H1 (cell line): ENCODE data around the gene GREB1L. TPM values are rescaled to one million over a fixed set of nuclear protein-coding genes. Genes with fewer than 3 reads are reported as not detected.

Source experiments
- ASH2L ChIP-seq: fragments of 200-600, 300-600 bp; sonication (generic); IDR thresholded peaks from one replicate; pipeline ENCODE4 v1.7.1; 2017; ENCODE audit warnings: low read length
- BCL11A ChIP-seq, 2 experiments: IDR thresholded peaks; one replicate each; pipeline ENCODE4 v1.6.1; 2011; ENCODE audit warnings: low read depth in 2 of 2, low read length in 2 of 2, mild to moderate bottlenecking in 2 of 2
- BRCA1 ChIP-seq: IDR thresholded peaks from 2 replicates; pipeline ENCODE4 v1.6.1; 2012; ENCODE audit warnings: low read depth, low read length, improper control_type of control experiment
- CBX8 ChIP-seq: fragments of 300-800, 300-1000 bp; sonication (generic); IDR thresholded peaks from 2 replicates; pipeline ENCODE4 v1.7.1; 2016; ENCODE audit warnings: low read depth, low read length, borderline replicate concordance
- CHD1 ChIP-seq: IDR thresholded peaks from 2 replicates; pipeline ENCODE4 v1.6.1; 2012; ENCODE audit warnings: low read depth, low read length, improper control_type of control experiment
- CTCF ChIP-seq, 3 experiments: IDR thresholded peaks; 1 replicate in 2 of 3; 2 replicates in 1 of 3; pipeline versions ENCODE4 v1.5.1 to v1.6.1; 2011; ENCODE audit warnings: low read length in 3 of 3, mild to moderate bottlenecking in 3 of 3, inconsistent platforms in 2 of 3, low read depth in 1 of 3, moderate library complexity in 1 of 3; ENCODE audit not compliant: insufficient read depth in 1 of 3; ENCODE audit errors: control extremely low read depth in 1 of 3
- EZH2 ChIP-seq: fragments of 200-600 bp; sonication (generic); IDR thresholded peaks from 2 replicates; pipeline ENCODE4 v1.7.1; 2012; ENCODE audit warnings: low read depth, mild to moderate bottlenecking, moderate library complexity, low read length, inconsistent platforms; ENCODE audit not compliant: severe bottlenecking
- GABPA ChIP-seq: IDR thresholded peaks from 2 replicates; pipeline ENCODE4 v1.6.1; 2011; ENCODE audit warnings: mild to moderate bottlenecking, low read length, moderate library complexity, borderline replicate concordance; ENCODE audit not compliant: insufficient read depth
- KDM4A ChIP-seq: IDR thresholded peaks from one replicate; pipeline ENCODE4 v1.7.1; 2012; ENCODE audit warnings: low read depth, mild to moderate bottlenecking, moderate library complexity, low read length, inconsistent platforms; ENCODE audit not compliant: severe bottlenecking
- MAX ChIP-seq: IDR thresholded peaks from 2 replicates; pipeline ENCODE4 v1.6.1; 2012; ENCODE audit warnings: inconsistent platforms
- NRF1 ChIP-seq: IDR thresholded peaks from 2 replicates; pipeline ENCODE4 v1.6.1; 2011; ENCODE audit warnings: mild to moderate bottlenecking, low read depth, low read length, improper control_type of control experiment
- POLR2AphosphoS5 ChIP-seq: IDR thresholded peaks from 2 replicates; pipeline ENCODE4 v1.6.1; 2011; ENCODE audit warnings: low read depth, low read length
- SAP30 ChIP-seq: fragments of 300-600 bp; sonication (generic); IDR thresholded peaks from 2 replicates; pipeline ENCODE4 v1.7.1; 2012; ENCODE audit warnings: low read length, moderate library complexity, mild to moderate bottlenecking, inconsistent platforms; ENCODE audit not compliant: insufficient read depth, insufficient replicate concordance
- SIN3A ChIP-seq, 2 experiments: IDR thresholded peaks in 1 of 2; conservative IDR thresholded peaks in 1 of 2; 2 replicates each; pipeline ENCODE4 v1.6.1; 2011 to 2012; ENCODE audit warnings: low read length in 2 of 2, improper control_type of control experiment in 1 of 2, low read depth in 1 of 2, mild to moderate bottlenecking in 1 of 2
- SIX5 ChIP-seq: IDR thresholded peaks from 2 replicates; pipeline ENCODE4 v1.6.1; 2011; ENCODE audit warnings: mild to moderate bottlenecking, low read depth, low read length
- SP1 ChIP-seq: IDR thresholded peaks from 2 replicates; pipeline ENCODE4 v1.6.1; 2011; ENCODE audit warnings: low read depth, low read length
- SRF ChIP-seq: IDR thresholded peaks from 2 replicates; pipeline ENCODE4 v1.6.1; 2011; ENCODE audit warnings: mild to moderate bottlenecking, low read depth, low read length, moderate library complexity
- TAF1 ChIP-seq: IDR thresholded peaks from 2 replicates; pipeline ENCODE4 v1.6.1; 2011; ENCODE audit warnings: mild to moderate bottlenecking, low read depth, low read length
- TBP ChIP-seq: IDR thresholded peaks from 2 replicates; pipeline ENCODE4 v1.6.1; 2011; ENCODE audit warnings: low read depth, low read length, improper control_type of control experiment
- TCF12 ChIP-seq: IDR thresholded peaks from 2 replicates; pipeline ENCODE4 v1.6.1; 2011; ENCODE audit warnings: low read depth, mild to moderate bottlenecking, low read length
- USF2 ChIP-seq: IDR thresholded peaks from 2 replicates; pipeline ENCODE4 v1.6.1; 2011; ENCODE audit warnings: low read length, improper control_type of control experiment
- YY1 ChIP-seq: IDR thresholded peaks from 2 replicates; pipeline ENCODE4 v1.6.1; 2011; ENCODE audit warnings: low read depth, mild to moderate bottlenecking, low read length
- polyA plus RNA-seq, 7 experiments: library from polyadenylated mRNA; depleted of rRNA in 3 of 7; stranded (reverse) in 5 of 7; unstranded in 2 of 7; fragments of >200 nt in 5 of 7; fragments of 200-250 nt in 2 of 7; gene quantifications; 1 replicate in 5 of 7; 2 replicates in 1 of 7; 4 replicates in 1 of 7; pipeline versions ENCODE4 v1.2.1 to v1.2.3, GENCODE V29; 2011 to 2013; ENCODE audit warnings: missing spikeins in 2 of 7, mixed read lengths in 2 of 7
- total RNA-seq: library from RNA; stranded (reverse); fragmentation: NEBNext Ultra II Directional; extraction: Animal tissue kit (Norgen Biotek cat#: 25700); gene quantifications from 2 replicates; pipeline ENCODE4 v1.2.1, GENCODE V29; 2021

The GREB1L gene
- total and polyA plus RNA-seq, 2 of the 8 experiments (the other 6 are each of a cell fraction or from before 2014, with no cell fraction given), result 0.34 to 1.6 TPM

- TF ChIP-seq TAF1 (no peak), POLR2AphosphoS5 (no peak), SIN3A (conservative IDR thresholded peaks at IDR 0.05 in 1 of 2, IDR thresholded peaks at IDR 0.05 in 1 of 2; ENCODE audit: low read depth in 1 of 2, low read length in 2 of 2) (no peak), TBP (no peak), NRF1 (no peak), GABPA (no peak), BRCA1 (no peak), SP1 (no peak), USF2 (no peak), TCF12 (no peak), EZH2 (peak; percentile 84), CBX8 (0 out of 2 replicates have a peak, but pooled peaks have one; percentile 19), MAX (no peak), SRF (no peak), ASH2L (no peak), SIX5 (no peak), SAP30 (peak; percentile 76), CTCF (IDR thresholded peaks at IDR 0.05; ENCODE audit: control extremely low read depth in 1 of 3, insufficient read depth in 1 of 3, low read depth in 1 of 3, low read length in 3 of 3) (no peak), BCL11A (IDR thresholded peaks at IDR 0.05; ENCODE audit: low read depth in 2 of 2, low read length in 2 of 2) (no peak), CHD1 (no peak), KDM4A (peak; percentile 56), YY1 (no peak)
Measured at GRCh38 chr18:21242780-21243401, 859 bp downstream of the GREB1L start (continued).
